Mucosa of descending colon (tissue), 3 donors: ENCODE measurements around the gene RYK. TPM values are rescaled to one million over a fixed set of nuclear protein-coding genes. Genes with fewer than 3 reads are reported as not detected.
A peak's percentile ranks its signal among the peaks of the same experiment; 100 is the strongest.

Experiments used
- ATAC-seq: fragments of 200-7000 bp; cut with Tn5 transposase; one replicate; pipeline ENCODE4 v1.9.1; 2020; ENCODE audit warnings: mild to moderate bottlenecking, moderate library complexity
- DNase-seq, 3 donors: peaks; one replicate each; pipeline ENCODE4 v3.0.0-alpha.2; 2020
- H3K36me3 ChIP-seq: fragments of 200-600 bp; one replicate; pipeline ENCODE4 v1.8.0; 2021; ENCODE audit warnings: low read depth, mild to moderate bottlenecking
- H3K4me1 ChIP-seq: fragments of 200-600 bp; one replicate; pipeline ENCODE4 v1.8.0; 2021; ENCODE audit warnings: low read depth, mild to moderate bottlenecking
- H3K4me3 ChIP-seq: fragments of 200-600 bp; one replicate; pipeline ENCODE4 v1.8.0; 2021; ENCODE audit warnings: mild to moderate bottlenecking
- H3K9me3 ChIP-seq: fragments of 200-600 bp; one replicate; pipeline ENCODE4 v1.8.0; 2021; ENCODE audit warnings: mild to moderate bottlenecking
- intact Hi-C, 2 donors: fragments of 100-400 bp; cut with DNase I in 1 of 2; cut with micrococcal nuclease in 1 of 2; formaldehyde crosslinking; loops; one replicate each; pipeline versions ENCODE4 v1.11.0 to v1.11.1; 2022; cut with DNase I, micrococcal nuclease
- total RNA-seq, 3 donors: library from RNA; stranded (reverse); fragmentation: NEBNext Ultra II Directional in 2 of 3; extraction: Animal tissue kit (Norgen Biotek cat#: 25700) in 2 of 3; gene quantifications; one replicate each; pipeline versions ENCODE4 v1.2.1 to v1.2.4, GENCODE V29; 2021 to 2023
- TF ChIP-seq, protein P1 (sequence below): fragments of 200-600 bp; IDR thresholded peaks from one replicate; pipeline ENCODE4 v1.8.0; 2022; ENCODE audit warnings: antibody characterized with exemption, mild to moderate bottlenecking
- donor health status: DM: no; HTN: no; CAD: no; lungs with moderate emphysema.
- donor health status: DM: no; HTN: no; CAD: no.
- donor health status: DM: no; HTN: yes; CAD: no.

RYK gene
- total RNA-seq, 3 donors from 2014 or later = 36.3 to 80.6 (median 43.7) TPM

DNA sequence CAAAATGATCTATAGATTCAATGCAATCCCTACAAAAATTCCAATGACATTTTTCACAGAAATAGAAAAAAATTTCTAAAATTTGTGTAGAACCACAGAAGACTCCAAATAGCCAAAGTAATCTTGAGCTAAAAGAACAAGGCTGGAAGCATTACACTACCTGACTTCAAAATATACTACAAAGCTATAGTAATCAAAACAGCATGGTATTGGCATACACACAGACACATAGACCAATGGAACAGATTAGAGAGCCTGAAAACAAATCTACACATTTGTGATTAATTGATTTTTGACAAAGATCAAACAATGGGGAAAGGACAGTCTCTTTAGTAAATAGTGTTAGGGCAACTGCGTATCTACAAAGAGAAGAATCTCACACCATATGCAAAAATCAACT is 45.3 kb upstream of the RYK start:
- no peaks in the 10 kb centered on the region for H3K9me3 ChIP-seq
- no peak for ATAC-seq
- no peak overlapping the region for H3K4me3 ChIP-seq
- no peaks in the 10 kb centered on the region for H3K4me1 ChIP-seq
- intact Hi-C loops = loop anchor here (5.0 kb wide), 1 partner anchor 84 kb away; no protein-coding TSS in a partner anchor
- TF ChIP-seq, protein P1, sequence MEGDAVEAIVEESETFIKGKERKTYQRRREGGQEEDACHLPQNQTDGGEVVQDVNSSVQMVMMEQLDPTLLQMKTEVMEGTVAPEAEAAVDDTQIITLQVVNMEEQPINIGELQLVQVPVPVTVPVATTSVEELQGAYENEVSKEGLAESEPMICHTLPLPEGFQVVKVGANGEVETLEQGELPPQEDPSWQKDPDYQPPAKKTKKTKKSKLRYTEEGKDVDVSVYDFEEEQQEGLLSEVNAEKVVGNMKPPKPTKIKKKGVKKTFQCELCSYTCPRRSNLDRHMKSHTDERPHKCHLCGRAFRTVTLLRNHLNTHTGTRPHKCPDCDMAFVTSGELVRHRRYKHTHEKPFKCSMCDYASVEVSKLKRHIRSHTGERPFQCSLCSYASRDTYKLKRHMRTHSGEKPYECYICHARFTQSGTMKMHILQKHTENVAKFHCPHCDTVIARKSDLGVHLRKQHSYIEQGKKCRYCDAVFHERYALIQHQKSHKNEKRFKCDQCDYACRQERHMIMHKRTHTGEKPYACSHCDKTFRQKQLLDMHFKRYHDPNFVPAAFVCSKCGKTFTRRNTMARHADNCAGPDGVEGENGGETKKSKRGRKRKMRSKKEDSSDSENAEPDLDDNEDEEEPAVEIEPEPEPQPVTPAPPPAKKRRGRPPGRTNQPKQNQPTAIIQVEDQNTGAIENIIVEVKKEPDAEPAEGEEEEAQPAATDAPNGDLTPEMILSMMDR = no peak
- no peaks in the 10 kb centered on the region for H3K36me3 ChIP-seq
- no peak for DNase-seq

DNA sequence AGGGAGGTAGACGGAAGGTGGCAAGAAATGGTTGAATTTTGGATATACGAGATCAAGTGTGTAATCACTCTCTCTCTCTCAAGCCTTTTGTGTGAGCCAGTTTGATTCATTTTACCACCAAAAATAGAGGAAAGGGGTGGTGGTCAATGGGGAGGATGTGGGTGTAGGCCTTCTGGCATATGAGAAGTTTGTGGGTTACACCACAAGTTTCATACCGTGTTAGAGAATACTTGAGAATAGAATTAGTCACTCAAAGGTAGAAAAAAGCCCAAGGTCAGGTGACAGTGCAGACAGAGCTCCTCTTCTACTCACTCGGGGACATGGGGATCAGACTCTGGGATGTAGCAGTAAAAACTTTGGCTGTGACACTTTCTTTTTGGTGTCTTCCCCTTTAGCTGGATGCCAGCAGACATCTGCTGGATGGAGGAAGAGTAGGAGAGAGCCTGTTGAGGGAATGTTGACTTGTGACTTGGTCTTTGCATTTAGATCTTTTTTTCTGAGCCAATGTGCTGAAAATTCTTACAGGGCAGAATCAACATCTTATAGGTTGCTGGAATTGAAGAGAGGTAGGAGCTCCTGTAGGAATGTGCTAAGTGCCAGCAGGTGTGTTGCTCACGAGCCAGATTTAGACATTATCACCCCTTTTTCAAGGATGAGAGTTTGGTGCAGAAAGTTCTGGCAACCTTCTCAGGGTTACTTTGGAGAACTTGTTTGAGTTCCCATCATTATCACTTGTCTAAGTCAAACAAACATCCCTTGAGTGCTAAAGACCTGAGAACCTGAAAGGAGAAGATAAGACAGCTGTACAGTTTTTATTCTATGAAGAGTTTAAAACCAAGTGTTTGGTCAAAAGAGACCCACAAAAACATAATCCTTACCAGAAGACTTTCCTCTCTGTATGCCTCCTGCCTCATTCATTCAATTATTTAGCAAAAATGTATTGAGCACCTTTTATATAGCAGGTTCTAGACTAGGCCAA is 43.9 kb upstream of the RYK start:
- TF ChIP-seq, protein P1 = no peak
- H3K36me3 ChIP-seq = no peaks in the 10 kb centered on the region
- no peaks in the 10 kb centered on the region for H3K4me1 ChIP-seq
- ATAC-seq = peak; percentile 63
- intact Hi-C loops = loop anchor here (5.0 kb wide), 1 partner anchor 82 kb away; no protein-coding TSS in a partner anchor
- no peaks in the 10 kb centered on the region for H3K9me3 ChIP-seq
- DNase-seq = peak in 1 of 3 donors; percentile 34
- H3K4me3 ChIP-seq = no peak overlapping the region

DNA sequence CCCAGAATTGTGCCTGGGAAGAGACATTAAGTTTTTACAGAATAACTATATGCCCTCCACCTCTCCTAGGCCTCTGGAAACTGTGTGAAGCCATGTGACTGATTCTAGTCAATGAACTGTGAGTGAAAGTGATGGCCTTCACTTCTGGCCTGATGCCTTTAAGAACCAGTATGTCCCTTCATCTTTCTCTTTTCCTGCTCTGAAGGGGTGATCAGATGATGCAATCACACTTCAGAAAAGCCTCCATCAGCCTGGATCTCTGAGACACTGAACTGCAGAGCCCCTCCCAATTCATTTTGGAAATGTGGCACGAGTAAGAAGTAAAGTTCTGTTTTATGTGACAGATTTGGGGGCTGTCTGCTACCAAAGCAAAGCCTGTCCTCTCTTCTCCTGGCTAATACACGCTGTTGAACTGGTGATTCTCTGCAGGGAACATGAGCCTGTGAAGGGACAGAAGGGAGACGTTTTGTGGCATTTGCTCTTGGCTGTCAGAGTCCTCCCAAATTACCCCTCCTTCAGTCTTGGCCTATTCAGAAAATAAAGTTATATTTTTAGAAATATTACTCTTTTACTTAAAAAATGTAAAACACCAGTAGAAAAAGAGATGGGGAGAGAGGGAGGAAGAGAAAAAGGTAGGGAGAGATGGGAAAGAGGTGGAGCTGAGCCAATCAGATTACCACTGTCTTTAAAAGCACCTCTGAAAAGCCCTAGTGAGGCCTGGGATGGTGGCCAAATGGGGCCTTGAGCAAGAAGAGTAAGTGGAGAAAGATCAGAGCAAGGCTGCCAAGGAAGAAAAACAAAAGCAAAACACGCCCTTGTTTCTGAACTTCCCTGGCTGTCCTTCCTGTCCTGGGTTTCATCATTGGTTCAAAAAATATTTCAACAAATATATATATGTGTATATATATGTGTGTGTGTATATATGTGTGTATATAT is 40.9 kb upstream of the RYK start:
- DNase-seq (peak in 1 of 3 donors; percentile 50), ATAC-seq (peak; percentile 35)
- intact Hi-C loops = no loop called here
- Histone ChIP-seq H3K36me3 (no peaks in the 10 kb centered on the region), H3K4me3 (no peak overlapping the region), H3K9me3 (no peaks in the 10 kb centered on the region), H3K4me1 (no peaks in the 10 kb centered on the region)
- TF ChIP-seq, protein P1 = no peak

DNA sequence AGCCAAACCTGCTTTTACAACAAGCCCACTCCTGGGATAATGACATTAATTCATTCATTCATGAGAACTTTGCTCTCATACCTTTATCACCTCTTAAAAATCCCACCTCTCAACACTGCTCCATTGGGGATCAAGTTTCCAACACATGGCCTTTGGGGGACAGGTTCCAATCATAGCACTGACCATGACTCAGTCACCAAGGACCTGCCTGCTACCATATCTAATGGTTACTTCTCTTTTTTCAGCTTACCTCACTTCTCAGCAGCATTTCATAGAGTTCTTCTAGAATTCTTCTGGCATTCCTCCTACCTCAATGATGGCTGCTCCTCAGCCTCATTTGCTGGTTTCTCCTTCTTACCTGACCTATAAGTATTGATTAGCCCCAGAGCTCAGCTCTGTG is 36.9 kb upstream of the RYK start:
- H3K4me3 ChIP-seq = no peak overlapping the region
- no peak for ATAC-seq
- DNase-seq = no peak
- H3K4me1 ChIP-seq = no peaks in the 10 kb centered on the region
- no peaks in the 10 kb centered on the region for H3K36me3 ChIP-seq
- TF ChIP-seq, protein P1 = no peak
- H3K9me3 ChIP-seq = no peaks in the 10 kb centered on the region
- intact Hi-C loops = no loop called here

DNA sequence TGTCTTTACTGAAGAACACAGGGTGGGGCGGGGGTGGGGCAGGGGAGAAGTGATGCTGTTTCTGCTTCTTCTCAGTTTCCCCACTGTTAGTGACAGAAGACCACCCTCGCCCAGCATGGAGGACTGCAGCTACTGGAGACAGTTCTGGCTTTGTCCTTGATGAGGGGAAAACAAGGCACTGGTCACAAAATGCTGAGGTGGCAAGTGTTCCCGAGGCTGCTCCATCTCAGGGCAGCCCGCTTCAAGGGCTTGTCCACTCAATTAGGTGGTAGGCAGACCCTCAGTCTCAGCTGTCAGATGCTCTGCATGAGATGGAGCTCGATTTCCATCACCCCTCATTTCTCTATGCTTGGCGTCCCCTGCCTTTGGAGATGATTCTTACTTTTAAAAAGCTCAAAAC is 33.8 kb upstream of the RYK start:
- no peak for DNase-seq
- Histone ChIP-seq H3K36me3 (no peaks in the 10 kb centered on the region), H3K4me1 (no peaks in the 10 kb centered on the region), H3K4me3 (no peak overlapping the region), H3K9me3 (no peaks in the 10 kb centered on the region)
- no peak for ATAC-seq
- TF ChIP-seq, protein P1 = no peak
- intact Hi-C loops = no loop called here
